Epithelial cell of esophagus (primary cell): ENCODE data around the gene SLC37A1.

Experiments
- DNase-seq: peaks from one replicate; pipeline ENCODE4 v3.0.0; 2010; ENCODE audit warnings: low read depth
- H3K4me3 ChIP-seq: 2 replicates; pipeline ENCODE4 v1.5.1; 2011; ENCODE audit warnings: mild to moderate bottlenecking, low read length, control low read depth
- TF ChIP-seq, protein P1 (sequence below): IDR thresholded peaks from 2 replicates; pipeline ENCODE4 v1.5.1; 2011; ENCODE audit warnings: low read depth, mild to moderate bottlenecking, low read length, control low read depth, inconsistent platforms; ENCODE audit not compliant: insufficient read depth; ENCODE audit errors: missing control alignments

SLC37A1 gene

DNA sequence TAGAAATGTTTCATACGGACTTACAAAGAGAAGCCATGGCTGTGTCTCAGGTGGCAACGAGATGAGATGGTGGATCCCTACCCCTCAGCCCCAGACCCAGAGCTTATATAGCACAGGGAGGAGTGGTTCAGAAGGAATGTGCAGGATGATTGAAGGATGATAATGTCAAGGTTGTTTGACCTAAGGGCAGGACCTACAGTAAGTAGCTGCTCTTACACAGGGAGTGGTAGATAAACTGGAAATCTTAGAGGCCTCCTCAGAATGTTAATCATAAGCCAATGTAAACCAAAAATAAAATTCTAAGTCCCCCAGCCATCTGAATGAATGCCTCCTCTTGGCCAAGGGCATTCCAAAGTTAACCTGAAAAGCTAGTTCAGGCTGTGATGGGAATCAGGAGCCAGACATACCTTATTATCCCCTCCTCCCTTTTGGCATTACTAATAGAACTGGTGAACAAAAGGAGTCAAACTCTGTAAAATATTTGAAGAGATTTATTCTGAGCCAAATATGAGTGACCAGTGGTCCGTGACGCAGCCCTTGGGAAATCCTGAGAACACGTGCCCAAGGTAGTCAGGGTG lies 94.0 kb downstream of the SLC37A1 start:
- TF ChIP-seq, protein P1, sequence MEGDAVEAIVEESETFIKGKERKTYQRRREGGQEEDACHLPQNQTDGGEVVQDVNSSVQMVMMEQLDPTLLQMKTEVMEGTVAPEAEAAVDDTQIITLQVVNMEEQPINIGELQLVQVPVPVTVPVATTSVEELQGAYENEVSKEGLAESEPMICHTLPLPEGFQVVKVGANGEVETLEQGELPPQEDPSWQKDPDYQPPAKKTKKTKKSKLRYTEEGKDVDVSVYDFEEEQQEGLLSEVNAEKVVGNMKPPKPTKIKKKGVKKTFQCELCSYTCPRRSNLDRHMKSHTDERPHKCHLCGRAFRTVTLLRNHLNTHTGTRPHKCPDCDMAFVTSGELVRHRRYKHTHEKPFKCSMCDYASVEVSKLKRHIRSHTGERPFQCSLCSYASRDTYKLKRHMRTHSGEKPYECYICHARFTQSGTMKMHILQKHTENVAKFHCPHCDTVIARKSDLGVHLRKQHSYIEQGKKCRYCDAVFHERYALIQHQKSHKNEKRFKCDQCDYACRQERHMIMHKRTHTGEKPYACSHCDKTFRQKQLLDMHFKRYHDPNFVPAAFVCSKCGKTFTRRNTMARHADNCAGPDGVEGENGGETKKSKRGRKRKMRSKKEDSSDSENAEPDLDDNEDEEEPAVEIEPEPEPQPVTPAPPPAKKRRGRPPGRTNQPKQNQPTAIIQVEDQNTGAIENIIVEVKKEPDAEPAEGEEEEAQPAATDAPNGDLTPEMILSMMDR, result no peak
- no peak for DNase-seq
- H3K4me3 ChIP-seq, result no peak overlapping the region

DNA sequence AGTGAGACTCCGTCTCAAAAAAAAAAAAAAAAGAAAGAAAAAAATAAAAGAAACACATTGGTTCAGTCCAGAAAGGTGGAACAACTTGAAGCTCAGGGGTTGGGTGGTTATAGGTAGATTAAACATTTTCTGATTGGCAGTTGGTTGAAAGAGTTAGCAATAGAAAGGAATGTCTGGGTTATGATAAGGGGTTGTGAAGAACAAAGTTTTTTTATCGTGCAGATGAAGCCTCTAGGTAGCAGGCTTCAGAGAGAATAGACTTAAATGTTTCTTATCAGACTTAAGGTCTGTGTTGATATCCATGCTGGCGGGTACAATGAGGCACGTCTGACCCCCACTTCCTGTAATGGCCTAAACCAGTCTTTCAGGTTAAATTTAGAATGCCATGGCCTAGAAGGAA lies 94.8 kb downstream of the SLC37A1 start:
- no peak for DNase-seq
- H3K4me3 ChIP-seq, result no peak overlapping the region
- TF ChIP-seq, protein P1, result no peak

DNA sequence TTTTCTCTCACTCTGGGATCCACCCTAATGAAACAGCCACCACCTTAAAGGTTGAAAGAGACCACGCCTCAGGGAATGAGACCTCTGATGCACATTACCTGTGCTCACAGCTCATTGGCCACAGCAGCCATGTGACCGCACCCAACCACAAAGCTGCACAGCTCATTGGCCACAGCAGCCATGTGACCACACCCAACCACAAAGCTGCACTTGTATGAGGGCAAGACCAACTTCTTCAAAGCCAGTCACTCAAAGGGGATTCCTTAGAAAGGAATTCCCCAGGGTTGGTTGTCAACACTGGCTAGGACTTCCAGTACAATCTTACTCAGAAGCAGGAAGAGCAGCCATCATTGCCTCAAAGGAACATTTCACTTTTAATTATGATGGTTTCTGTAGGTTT lies 96.2 kb downstream of the SLC37A1 start:
- no peak overlapping the region for H3K4me3 ChIP-seq
- TF ChIP-seq, protein P1, result no peak
- no peak for DNase-seq

DNA sequence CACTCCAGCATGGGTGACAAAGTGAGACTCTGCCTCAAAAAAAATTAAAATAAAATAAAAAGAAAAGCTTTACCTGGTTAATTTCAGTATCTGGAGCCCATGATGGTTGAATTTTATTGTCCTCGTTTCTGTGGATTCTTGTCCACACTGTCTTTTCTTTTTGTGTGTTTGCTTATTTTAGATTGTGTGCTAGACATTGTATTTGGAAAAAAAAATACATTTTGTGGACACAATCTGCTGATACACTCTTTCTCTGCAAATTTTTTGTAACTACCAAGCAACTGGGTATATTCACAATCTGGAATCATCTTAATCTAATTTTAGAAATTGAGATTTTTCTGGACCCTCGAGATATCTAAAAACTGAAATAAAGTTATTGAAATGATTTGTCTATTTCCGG lies 98.2 kb downstream of the SLC37A1 start:
- DNase-seq, result no peak
- H3K4me3 ChIP-seq, result no peak overlapping the region
- TF ChIP-seq, protein P1, result no peak

DNA sequence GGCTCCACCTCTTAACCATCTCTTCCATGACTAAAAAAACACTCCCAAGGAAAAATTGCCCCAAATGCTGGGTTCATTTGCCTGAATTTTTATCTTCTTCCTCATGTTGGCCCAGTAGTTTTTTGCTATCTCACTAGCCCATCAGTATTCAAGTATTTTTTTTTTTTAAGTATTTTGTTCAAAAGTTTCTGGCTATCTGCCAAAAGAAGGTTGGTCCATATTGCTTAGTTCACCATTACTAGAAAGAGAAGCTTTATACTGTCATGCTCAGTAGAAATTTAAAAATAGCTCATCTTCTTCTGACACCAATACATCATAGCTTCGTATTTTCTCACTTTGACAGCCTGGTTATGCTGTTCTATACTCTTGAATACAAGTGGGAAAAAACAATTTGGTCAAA lies 98.7 kb downstream of the SLC37A1 start:
- DNase-seq, result no peak
- no peak overlapping the region for H3K4me3 ChIP-seq
- TF ChIP-seq, protein P1, result no peak

DNA sequence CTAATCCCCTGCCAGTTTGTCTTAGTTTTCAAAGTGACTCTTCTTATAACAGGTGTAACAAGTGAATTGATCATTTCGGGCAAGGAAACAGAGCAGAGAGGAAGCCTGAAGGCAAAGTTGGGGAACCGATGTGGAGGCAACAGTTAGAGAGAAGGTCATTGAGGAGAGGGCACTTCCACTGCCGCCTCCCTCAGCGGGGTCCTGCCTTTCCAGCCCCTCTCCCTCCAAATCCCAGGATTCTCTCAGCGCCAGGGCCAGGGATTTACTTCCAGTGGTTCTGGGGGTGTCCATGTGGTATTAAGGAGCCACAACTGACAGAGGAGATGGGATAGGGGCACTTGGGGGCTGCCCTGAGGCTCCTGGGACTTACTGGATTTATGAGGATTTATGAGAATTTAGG lies 100.1 kb downstream of the SLC37A1 start:
- no peak overlapping the region for H3K4me3 ChIP-seq
- TF ChIP-seq, protein P1, result no peak
- no peak for DNase-seq

DNA sequence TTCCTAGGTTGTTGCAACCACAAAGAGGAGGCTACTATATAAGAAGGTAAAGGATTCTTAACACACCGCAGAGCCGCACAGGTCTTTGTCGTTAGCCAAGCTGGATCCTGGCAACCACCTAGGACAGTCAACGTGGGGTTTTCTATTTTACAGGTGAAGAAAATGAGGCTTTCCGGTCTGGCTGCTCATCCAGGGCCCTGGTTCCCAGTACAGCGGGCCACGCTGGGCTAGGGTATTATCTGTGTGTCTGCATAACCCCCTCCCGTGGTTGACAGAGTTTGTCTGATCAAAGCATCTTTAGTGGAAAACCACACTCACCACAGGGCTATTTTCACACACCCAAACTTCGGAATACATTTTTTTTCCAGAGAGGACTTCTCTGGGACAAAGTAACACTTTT lies 100.7 kb downstream of the SLC37A1 start:
- TF ChIP-seq, protein P1, result no peak
- no peak overlapping the region for H3K4me3 ChIP-seq
- no peak for DNase-seq
